NCI-H69 (cell line): ENCODE measurements around the gene GJA10.

Experiments
- DNase-seq: peaks from one replicate; lab custom pipeline; 2025; lab: John Stamatoyannopoulos, UW

GJA10 gene

DNA sequence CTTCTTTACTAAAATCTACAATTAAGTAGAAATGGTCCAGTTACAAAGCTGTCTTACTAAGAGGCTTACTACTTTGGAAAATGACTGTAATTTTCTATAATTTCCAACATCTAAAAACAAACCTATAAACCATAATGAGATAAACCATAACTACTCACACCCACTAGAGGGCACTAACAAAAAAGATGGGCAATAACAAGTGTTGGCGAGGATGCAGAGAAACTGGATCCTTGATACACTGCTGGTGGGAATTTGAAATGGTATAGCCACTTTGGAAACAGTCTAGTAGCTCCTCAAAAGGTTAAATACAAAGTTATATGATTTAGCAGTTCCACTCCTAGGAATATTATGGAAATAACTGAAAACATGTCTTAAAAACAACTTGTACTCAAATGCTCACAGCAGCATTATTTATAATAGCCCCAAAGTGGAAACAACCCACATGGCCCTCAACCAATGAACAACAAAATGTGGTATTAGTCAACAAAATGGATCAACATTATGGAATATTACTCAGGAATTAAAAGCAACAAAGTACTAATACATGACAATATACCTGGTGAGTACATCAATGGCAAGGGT lies 50.6 kb downstream of the GJA10 start:
- DNase-seq, result peak; percentile 33
